ENCODE measurements around the gene KIAA1217.

KIAA1217 gene

GRCh38 chr10:24378126-24378920 is 169.4 kb downstream of the KIAA1217 start:
- DNase-seq: no peak

GRCh38 chr10:24381235-24382010 is 172.5 kb downstream of the KIAA1217 start:
- DNase-seq: no peak

GRCh38 chr10:24382045-24382444 is 173.1 kb downstream of the KIAA1217 start:
- no peak for DNase-seq

GRCh38 chr10:24382596-24382978 is 173.6 kb downstream of the KIAA1217 start:
- DNase-seq: no peak

- no peak for DNase-seq
These were observed 174.2 kb downstream of the KIAA1217 start for GRCh38 chr10:24382979-24383663.

DNA sequence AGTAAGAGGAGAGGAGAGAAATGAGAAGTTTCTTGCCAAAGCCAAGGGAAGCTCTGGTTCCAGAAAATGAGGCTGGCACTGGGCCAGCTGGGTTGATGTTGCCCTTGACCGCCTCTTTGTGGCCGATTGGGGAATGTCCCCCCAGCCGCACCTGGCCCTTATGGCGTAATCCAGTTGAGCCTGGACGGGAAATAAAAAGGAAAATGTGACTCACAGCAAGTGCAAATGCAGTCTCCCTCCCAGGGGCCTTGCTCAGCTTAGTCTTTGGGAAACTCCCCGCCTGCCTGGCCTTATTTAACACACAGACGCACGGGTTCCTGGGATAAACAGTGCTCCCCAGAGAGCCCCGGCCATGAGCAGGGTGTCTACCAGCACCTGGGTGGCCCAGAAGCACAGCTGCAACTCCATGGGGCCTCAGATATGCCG is 174.8 kb downstream of the KIAA1217 start:
- DNase-seq: no peak

- DNase-seq: no peak
These were observed 176.0 kb downstream of the KIAA1217 start for GRCh38 chr10:24384954-24385353.

- no peak for DNase-seq
These were observed 176.8 kb downstream of the KIAA1217 start for GRCh38 chr10:24385776-24386175.

- no peak for DNase-seq
These were observed 181.3 kb downstream of the KIAA1217 start for GRCh38 chr10:24390146-24390700.

- no peak for DNase-seq
These were observed 181.8 kb downstream of the KIAA1217 start for GRCh38 chr10:24390746-24391145.

DNA sequence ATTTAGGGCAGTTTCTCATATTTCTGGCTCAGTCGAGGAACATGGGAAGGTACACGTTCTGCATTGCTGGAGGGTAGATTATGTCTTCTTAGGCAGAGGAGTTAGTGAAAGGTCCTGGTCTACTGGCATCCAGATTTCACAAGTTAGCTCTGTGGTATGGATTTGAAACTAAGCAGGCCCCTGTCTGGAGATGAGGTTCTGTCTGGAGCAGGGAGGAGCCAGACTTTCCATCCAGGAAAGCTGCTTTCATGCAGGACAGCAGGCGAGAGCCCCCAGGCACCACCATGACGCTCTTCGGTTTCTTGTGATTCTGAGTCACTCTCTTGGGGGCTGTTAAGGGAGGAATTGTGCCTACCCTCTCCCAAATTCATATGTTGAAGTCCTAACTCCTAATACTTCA is 184.3 kb downstream of the KIAA1217 start:
- DNase-seq: no peak

DNA sequence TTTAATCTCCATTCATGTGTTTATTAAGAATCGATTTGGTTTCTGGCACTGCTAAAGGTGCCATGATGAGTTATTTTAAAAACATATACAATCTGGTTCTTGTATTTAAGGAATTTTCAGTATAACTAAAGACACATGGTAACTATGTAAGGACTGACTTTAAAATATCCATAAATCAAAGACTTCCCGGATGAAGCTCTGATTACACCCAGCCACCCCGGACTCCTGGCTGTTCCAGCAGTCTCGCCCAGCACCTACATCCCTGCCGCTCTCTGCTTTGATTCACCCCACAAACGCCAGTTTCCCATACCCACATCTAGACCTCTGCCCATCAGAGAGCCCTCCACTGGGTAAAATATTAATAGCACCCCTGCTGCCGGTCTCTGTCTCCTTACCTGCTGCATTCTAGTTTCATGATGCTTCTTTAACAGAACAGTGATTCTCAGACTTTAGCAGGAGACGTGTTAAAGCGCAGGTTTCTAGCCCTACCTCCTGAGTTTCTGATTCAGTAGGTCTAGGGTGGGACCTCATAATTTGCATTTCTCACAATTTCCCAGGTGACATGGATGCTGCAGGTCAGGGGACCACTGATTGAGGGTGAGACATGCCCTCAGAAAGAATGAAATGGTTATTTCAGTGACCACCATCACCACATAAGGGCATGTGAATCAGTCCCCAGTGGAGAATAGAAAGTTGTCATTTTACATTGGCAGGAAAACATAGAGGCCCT is 185.7 kb downstream of the KIAA1217 start:
- no peak for DNase-seq

DNA sequence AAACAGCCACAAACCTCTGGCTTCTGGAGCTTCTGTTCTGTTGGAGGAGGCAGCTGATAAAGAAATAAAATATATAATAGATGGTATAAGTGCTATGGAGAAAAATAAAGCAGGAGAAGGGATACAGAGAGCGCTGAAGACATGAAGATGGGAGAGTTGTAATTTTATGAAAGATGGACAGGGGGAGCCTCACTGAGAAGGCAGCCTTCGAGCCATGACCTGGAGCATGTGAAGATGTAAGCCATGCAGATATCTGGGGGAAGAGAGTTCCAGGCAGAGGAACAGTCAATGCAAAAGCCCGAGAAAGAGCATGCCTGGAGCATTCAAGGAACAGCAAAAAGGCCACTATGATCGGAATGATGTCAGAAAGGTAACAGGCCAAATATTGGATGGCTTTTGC is 187.5 kb downstream of the KIAA1217 start:
- no peak for DNase-seq

DNA sequence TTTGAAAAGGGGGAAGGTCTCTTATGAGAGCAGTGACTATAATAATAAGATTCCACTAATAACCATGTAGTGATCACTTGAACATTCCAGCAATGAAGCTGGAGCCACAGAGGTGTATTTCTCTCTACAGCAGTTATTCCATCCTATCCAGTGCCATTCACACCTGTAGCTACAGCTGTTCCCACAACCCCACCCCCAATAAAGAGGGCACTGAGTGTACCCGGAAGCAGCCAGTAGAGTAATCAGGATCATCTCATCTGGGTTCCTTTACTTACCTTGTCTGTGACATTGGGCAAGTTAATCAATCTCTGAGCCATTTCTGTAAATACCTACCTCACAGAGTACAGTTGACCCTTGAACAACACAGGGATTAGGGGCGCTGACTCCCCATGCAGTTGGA is 188.7 kb downstream of the KIAA1217 start:
- DNase-seq: no peak

- DNase-seq: no peak
These were observed 195.6 kb downstream of the KIAA1217 start for GRCh38 chr10:24404567-24404966.

DNA sequence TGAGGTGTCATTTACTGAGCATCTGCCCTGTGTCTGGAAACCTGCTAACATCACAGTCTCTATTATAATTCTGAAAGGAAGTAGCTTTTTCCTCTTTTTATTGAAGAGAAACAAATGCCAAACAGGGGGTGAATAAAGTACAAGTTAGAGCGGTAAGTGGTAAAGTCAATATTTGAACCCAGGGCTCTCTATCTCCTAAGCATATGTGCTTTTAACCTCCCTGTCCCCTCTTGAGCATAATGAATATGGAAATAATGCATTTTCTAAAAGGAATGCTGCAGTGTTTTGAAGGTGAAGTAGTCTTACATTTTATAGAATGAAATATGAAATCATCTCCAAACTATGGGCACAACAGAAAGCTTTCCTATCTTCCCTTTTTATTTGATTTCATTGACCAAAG is 196.7 kb downstream of the KIAA1217 start:
- DNase-seq: no peak

- DNase-seq: no peak
These were observed 198.0 kb downstream of the KIAA1217 start for GRCh38 chr10:24406809-24407483.

DNA sequence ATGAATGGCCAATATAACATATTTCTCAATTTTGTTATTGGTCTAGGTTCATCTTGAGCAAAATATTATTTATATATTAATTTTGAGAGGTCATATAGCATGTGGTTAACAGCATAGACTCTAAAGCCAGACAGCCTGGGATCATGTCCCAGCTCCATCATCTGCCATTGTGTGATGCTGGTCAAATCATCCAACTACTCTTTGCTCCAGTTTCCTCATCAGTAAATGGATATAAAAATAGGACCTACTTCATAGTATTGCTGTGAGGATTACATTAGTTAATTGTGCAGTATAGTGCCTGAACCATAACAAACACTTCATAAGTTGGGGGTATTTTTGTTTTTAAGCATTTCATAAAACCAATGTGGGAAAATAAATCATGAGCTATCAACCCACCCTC is 199.0 kb downstream of the KIAA1217 start:
- no peak for DNase-seq

DNA sequence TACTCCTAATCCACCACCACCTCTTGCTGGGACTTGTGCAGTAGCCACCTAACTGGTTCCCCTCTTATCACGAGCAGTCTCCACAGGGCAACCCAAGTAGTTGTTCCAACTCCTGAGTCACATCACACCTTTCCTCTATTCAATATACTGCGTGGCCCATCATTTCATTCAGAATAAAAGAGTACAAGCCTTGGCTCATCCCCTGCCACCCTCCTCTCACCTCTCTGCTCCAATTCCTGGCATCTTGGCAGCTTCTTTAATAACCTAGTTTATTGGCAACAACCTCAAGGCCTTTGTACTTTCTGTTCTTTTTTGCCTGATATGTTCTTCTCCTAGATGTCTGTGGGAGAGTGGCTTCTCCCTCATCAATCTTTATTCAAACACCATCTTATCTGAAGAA is 199.4 kb downstream of the KIAA1217 start:
- DNase-seq: no peak

DNA sequence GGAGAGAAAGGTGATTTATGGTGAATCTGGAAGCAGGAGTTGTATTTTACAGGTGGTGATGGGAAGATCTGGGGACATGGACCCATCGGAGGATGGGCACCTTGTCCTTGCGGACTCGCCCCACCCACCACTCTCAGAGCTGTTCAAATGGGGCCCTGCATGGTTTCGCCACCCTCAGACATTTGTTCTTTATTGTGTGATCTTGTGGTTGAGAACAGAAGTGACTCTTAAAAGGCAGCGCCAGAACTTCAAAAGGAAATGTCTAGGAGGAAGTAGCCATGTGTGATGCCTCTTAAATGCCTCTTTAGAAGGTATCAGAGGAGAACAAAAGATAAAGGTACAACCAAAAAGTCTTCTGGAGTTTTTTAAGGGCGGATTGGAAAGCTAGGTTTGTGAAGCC is 205.7 kb downstream of the KIAA1217 start:
- DNase-seq: no peak

- no peak for DNase-seq
These were observed 206.7 kb downstream of the KIAA1217 start for GRCh38 chr10:24415455-24416125.
